Subcutaneous adipose tissue (tissue), 4 donors: ENCODE results near the gene YPEL3. TPM values are rescaled to one million over a fixed set of nuclear protein-coding genes. Genes with fewer than 3 reads are reported as not detected.

Source experiments
- CTCF ChIP-seq: fragments of 450-650 bp; IDR thresholded peaks from one replicate; pipeline ENCODE4 v1.5.1; 2016; ENCODE audit warnings: low read depth, mild to moderate bottlenecking, control low read depth, antibody characterized with exemption, moderate library complexity
- total RNA-seq, 4 donors: library from RNA; depleted of rRNA; stranded (reverse); fragments of >200 nt; gene quantifications; one replicate each; pipeline ENCODE4 v1.1.0, GENCODE V29; 2016

The YPEL3 gene
- total RNA-seq, 4 donors from 2014 or later: 54.8 to 105 (median 96.5) TPM

GRCh38 chr16:30082545-30083090 is 13.4 kb downstream of the YPEL3 start:
- TF ChIP-seq CTCF: no peak

GRCh38 chr16:30079480-30079879 is 16.5 kb downstream of the YPEL3 start:
- no peak for TF ChIP-seq CTCF

GRCh38 chr16:30078744-30079143 is 17.3 kb downstream of the YPEL3 start:
- TF ChIP-seq CTCF: no peak

GRCh38 chr16:30077656-30078055 is 18.4 kb downstream of the YPEL3 start:
- no peak for TF ChIP-seq CTCF

- TF ChIP-seq CTCF: no peak
Measured at GRCh38 chr16:30076276-30076791, 19.7 kb downstream of the YPEL3 start.

GRCh38 chr16:30075503-30076275 is 20.3 kb downstream of the YPEL3 start, which contains the start of gene PPP4C:
TSS of gene PPP4C (plus strand) at chr16:30075994. CDS start at chr16:30076378, 384 bp downstream.
- TF ChIP-seq CTCF: no peak

GRCh38 chr16:30070490-30070889 is 25.5 kb downstream of the YPEL3 start:
- no peak for TF ChIP-seq CTCF
